ENCODE measurements around the gene S100A7A.

Gene S100A7A

GRCh38 chr1:153422450-153423068, 6.2 kb downstream of the S100A7A start:
- ChIA-PET POLR2A (no interaction called here), CTCF (interaction anchor here (0.6 kb wide), 2 partner anchors 72 to 169 kb away, joined by 3 read pairs; no protein-coding TSS in a partner anchor)
- no peak overlapping the region for H3K27ac ChIP-seq (ENCODE audit: extremely low read depth, low read depth, low read length)
- H3K36me3 ChIP-seq (ENCODE audit: control insufficient read depth in 2 of 2, insufficient read depth in 1 of 2, low read length in 2 of 2) = no peaks in the 10 kb centered on the region
- TF ChIP-seq ZNF157 (tag by site-specific recombination; IDR thresholded peaks at IDR 0.05) (no peak), ZNF629 (tag by site-specific recombination; IDR thresholded peaks at IDR 0.05) (peak; percentile 93), ATF2 (tag by site-specific recombination; IDR thresholded peaks at IDR 0.05; ENCODE audit: low read depth) (peak; percentile 96), ZBTB21 (tag by site-specific recombination; IDR thresholded peaks at IDR 0.05) (peak; percentile 89), INSM2 (tag by site-specific recombination; IDR thresholded peaks at IDR 0.05) (peak; percentile 44; the same call in 1 of the 2 replicates), PRDM4 (tag by site-specific recombination; IDR thresholded peaks at IDR 0.05) (no peak)
- TF ChIP-seq, protein P1, sequence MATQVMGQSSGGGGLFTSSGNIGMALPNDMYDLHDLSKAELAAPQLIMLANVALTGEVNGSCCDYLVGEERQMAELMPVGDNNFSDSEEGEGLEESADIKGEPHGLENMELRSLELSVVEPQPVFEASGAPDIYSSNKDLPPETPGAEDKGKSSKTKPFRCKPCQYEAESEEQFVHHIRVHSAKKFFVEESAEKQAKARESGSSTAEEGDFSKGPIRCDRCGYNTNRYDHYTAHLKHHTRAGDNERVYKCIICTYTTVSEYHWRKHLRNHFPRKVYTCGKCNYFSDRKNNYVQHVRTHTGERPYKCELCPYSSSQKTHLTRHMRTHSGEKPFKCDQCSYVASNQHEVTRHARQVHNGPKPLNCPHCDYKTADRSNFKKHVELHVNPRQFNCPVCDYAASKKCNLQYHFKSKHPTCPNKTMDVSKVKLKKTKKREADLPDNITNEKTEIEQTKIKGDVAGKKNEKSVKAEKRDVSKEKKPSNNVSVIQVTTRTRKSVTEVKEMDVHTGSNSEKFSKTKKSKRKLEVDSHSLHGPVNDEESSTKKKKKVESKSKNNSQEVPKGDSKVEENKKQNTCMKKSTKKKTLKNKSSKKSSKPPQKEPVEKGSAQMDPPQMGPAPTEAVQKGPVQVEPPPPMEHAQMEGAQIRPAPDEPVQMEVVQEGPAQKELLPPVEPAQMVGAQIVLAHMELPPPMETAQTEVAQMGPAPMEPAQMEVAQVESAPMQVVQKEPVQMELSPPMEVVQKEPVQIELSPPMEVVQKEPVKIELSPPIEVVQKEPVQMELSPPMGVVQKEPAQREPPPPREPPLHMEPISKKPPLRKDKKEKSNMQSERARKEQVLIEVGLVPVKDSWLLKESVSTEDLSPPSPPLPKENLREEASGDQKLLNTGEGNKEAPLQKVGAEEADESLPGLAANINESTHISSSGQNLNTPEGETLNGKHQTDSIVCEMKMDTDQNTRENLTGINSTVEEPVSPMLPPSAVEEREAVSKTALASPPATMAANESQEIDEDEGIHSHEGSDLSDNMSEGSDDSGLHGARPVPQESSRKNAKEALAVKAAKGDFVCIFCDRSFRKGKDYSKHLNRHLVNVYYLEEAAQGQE (tag by site-specific recombination; IDR thresholded peaks at IDR 0.05) = peak; percentile 99
- TF ChIP-seq, protein P2, sequence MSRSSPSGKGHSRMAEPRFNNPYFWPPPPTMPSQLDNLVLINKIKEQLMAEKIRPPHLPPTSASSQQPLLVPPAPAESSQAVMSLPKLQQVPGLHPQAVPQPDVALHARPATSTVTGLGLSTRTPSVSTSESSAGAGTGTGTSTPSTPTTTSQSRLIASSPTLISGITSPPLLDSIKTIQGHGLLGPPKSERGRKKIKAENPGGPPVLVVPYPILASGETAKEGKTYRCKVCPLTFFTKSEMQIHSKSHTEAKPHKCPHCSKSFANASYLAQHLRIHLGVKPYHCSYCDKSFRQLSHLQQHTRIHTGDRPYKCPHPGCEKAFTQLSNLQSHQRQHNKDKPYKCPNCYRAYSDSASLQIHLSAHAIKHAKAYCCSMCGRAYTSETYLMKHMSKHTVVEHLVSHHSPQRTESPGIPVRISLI (tag by site-specific recombination; IDR thresholded peaks at IDR 0.05) = peak; percentile 69; the same call in 1 of the 2 replicates
- H3K9me3 ChIP-seq (ENCODE audit: control insufficient read depth, insufficient read depth, low read depth, low read length) = no peaks in the 10 kb centered on the region
- no peaks in the 10 kb centered on the region for H3K4me1 ChIP-seq (ENCODE audit: control insufficient read depth, insufficient read depth, low read length)
- no peak overlapping the region for H3K4me3 ChIP-seq (ENCODE audit: low read depth, low read length)

- no peaks in the 10 kb centered on the region for H3K4me1 ChIP-seq (ENCODE audit: control insufficient read depth, insufficient read depth, low read length)
- no peak overlapping the region for H3K27ac ChIP-seq (ENCODE audit: extremely low read depth, low read depth, low read length)
- POLR2A ChIA-PET = no interaction called here
- CTCF ChIA-PET = interaction anchor here (0.7 to 1.7 kb wide), 3 partner anchors 39 to 71 kb away, joined by 3 to 4 read pairs (median 3); no protein-coding TSS in a partner anchor
- H3K4me3 ChIP-seq (ENCODE audit: low read depth, low read length) = no peak overlapping the region
- no peaks in the 10 kb centered on the region for H3K36me3 ChIP-seq (ENCODE audit: control insufficient read depth in 2 of 2, insufficient read depth in 1 of 2, low read length in 2 of 2)
- H3K9me3 ChIP-seq (ENCODE audit: control insufficient read depth, insufficient read depth, low read depth, low read length) = no peaks in the 10 kb centered on the region
- TF ChIP-seq ZNF610 (tag by site-specific recombination; IDR thresholded peaks at IDR 0.05; ENCODE audit: borderline replicate concordance) (no peak), ZNF16 (tag by site-specific recombination; IDR thresholded peaks at IDR 0.05; ENCODE audit: low read depth) (no peak), ZNF18 (tag by site-specific recombination; IDR thresholded peaks at IDR 0.05) (no peak), ZNF114 (tag by site-specific recombination; IDR thresholded peaks at IDR 0.05) (no peak), ZBTB8A (tag by site-specific recombination; IDR thresholded peaks at IDR 0.05) (no peak), KLF9 (tag by site-specific recombination; IDR thresholded peaks at IDR 0.05; ENCODE audit: low read depth) (no peak)
- TF ChIP-seq, protein P3, sequence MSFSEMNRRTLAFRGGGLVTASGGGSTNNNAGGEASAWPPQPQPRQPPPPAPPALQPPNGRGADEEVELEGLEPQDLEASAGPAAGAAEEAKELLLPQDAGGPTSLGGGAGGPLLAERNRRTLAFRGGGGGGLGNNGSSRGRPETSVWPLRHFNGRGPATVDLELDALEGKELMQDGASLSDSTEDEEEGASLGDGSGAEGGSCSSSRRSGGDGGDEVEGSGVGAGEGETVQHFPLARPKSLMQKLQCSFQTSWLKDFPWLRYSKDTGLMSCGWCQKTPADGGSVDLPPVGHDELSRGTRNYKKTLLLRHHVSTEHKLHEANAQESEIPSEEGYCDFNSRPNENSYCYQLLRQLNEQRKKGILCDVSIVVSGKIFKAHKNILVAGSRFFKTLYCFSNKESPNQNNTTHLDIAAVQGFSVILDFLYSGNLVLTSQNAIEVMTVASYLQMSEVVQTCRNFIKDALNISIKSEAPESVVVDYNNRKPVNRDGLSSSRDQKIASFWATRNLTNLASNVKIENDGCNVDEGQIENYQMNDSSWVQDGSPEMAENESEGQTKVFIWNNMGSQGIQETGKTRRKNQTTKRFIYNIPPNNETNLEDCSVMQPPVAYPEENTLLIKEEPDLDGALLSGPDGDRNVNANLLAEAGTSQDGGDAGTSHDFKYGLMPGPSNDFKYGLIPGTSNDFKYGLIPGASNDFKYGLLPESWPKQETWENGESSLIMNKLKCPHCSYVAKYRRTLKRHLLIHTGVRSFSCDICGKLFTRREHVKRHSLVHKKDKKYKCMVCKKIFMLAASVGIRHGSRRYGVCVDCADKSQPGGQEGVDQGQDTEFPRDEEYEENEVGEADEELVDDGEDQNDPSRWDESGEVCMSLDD (tag by site-specific recombination; IDR thresholded peaks at IDR 0.05) = no peak
- TF ChIP-seq, protein P4, sequence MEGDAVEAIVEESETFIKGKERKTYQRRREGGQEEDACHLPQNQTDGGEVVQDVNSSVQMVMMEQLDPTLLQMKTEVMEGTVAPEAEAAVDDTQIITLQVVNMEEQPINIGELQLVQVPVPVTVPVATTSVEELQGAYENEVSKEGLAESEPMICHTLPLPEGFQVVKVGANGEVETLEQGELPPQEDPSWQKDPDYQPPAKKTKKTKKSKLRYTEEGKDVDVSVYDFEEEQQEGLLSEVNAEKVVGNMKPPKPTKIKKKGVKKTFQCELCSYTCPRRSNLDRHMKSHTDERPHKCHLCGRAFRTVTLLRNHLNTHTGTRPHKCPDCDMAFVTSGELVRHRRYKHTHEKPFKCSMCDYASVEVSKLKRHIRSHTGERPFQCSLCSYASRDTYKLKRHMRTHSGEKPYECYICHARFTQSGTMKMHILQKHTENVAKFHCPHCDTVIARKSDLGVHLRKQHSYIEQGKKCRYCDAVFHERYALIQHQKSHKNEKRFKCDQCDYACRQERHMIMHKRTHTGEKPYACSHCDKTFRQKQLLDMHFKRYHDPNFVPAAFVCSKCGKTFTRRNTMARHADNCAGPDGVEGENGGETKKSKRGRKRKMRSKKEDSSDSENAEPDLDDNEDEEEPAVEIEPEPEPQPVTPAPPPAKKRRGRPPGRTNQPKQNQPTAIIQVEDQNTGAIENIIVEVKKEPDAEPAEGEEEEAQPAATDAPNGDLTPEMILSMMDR (tag by site-specific recombination; IDR thresholded peaks at IDR 0.05) = no peak
These were observed 10.5 kb downstream of the S100A7A start for GRCh38 chr1:153426809-153427208.

All from HEK293 (cell line).